PFSK-1 (cell line): ENCODE data around the gene LRBA.

Experiments used
- FOXP2 ChIP-seq: optimal IDR thresholded peaks from 2 replicates; pipeline ENCODE3; 2011; ENCODE audit warnings: borderline replicate concordance, control low read depth, inconsistent platforms; ENCODE audit not compliant: insufficient read depth; ENCODE audit errors: extremely low read length, extremely low read depth
- POLR2AphosphoS5 ChIP-seq: IDR thresholded peaks from 2 replicates; pipeline ENCODE4 v1.6.1; 2012; ENCODE audit warnings: low read depth, mild to moderate bottlenecking, control low read depth, low read length, moderate library complexity
- SIN3A ChIP-seq: IDR thresholded peaks from 2 replicates; pipeline ENCODE4 v1.6.1; 2012; ENCODE audit warnings: mild to moderate bottlenecking, low read length, moderate library complexity, borderline replicate concordance; ENCODE audit not compliant: insufficient read depth
- TAF1 ChIP-seq: IDR thresholded peaks from 2 replicates; pipeline ENCODE4 v1.6.1; 2012; ENCODE audit warnings: low read length, control low read depth, borderline replicate concordance; ENCODE audit not compliant: insufficient read depth
- TF ChIP-seq, protein P1 (sequence below), 2 experiments: IDR thresholded peaks; 2 replicates each; pipeline versions ENCODE4 v1.6.1 to v1.8.0; 2011 to 2012; ENCODE audit warnings: low read depth in 2 of 2, low read length in 2 of 2, control low read depth in 1 of 2, inconsistent platforms in 1 of 2, mild to moderate bottlenecking in 1 of 2, moderate library complexity in 1 of 2; ENCODE audit not compliant: insufficient read depth in 1 of 2

- TF ChIP-seq SIN3A (no peak), POLR2AphosphoS5 (no peak), TAF1 (no peak), FOXP2 (no peak)
- TF ChIP-seq, protein P1, sequence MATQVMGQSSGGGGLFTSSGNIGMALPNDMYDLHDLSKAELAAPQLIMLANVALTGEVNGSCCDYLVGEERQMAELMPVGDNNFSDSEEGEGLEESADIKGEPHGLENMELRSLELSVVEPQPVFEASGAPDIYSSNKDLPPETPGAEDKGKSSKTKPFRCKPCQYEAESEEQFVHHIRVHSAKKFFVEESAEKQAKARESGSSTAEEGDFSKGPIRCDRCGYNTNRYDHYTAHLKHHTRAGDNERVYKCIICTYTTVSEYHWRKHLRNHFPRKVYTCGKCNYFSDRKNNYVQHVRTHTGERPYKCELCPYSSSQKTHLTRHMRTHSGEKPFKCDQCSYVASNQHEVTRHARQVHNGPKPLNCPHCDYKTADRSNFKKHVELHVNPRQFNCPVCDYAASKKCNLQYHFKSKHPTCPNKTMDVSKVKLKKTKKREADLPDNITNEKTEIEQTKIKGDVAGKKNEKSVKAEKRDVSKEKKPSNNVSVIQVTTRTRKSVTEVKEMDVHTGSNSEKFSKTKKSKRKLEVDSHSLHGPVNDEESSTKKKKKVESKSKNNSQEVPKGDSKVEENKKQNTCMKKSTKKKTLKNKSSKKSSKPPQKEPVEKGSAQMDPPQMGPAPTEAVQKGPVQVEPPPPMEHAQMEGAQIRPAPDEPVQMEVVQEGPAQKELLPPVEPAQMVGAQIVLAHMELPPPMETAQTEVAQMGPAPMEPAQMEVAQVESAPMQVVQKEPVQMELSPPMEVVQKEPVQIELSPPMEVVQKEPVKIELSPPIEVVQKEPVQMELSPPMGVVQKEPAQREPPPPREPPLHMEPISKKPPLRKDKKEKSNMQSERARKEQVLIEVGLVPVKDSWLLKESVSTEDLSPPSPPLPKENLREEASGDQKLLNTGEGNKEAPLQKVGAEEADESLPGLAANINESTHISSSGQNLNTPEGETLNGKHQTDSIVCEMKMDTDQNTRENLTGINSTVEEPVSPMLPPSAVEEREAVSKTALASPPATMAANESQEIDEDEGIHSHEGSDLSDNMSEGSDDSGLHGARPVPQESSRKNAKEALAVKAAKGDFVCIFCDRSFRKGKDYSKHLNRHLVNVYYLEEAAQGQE (IDR thresholded peaks at IDR 0.05; ENCODE audit: insufficient read depth in 1 of 2, low read depth in 2 of 2, low read length in 2 of 2) = no peak
These were observed 532.5 kb downstream of the LRBA start for GRCh38 chr4:150482581-150482980.
